CD4-positive, alpha-beta T cell (primary cell): Measurements from ENCODE around the gene SBNO2. TPM values are rescaled to one million over a fixed set of nuclear protein-coding genes. Genes with fewer than 3 reads are reported as not detected.
A peak's percentile ranks its signal among the peaks of the same experiment; 100 is the strongest.

Experiments used
- ATAC-seq: fragments of 200-7000 bp; cut with Tn5 transposase; one replicate; pipeline ENCODE4 v1.10.0; 2022; ENCODE audit warnings: mild to moderate bottlenecking; ENCODE audit not compliant: poor library complexity
- CTCF ChIA-PET: fragments of 350-600 bp; sonication (Branson Sonifier 250); formaldehyde crosslinking; loops from one replicate; lab custom pipeline; 2021; ENCODE audit warnings: antibody characterized with exemption, inconsistent platforms; lab: Charles Lee
- POLR2A ChIA-PET: fragments of 350-600 bp; sonication (Branson Sonifier 250); formaldehyde crosslinking; loops from one replicate; lab custom pipeline; 2021; ENCODE audit warnings: antibody characterized with exemption, inconsistent platforms; lab: Charles Lee
- DNase-seq, 14 experiments: peaks; one replicate each; pipeline ENCODE4 v3.0.0-alpha.2; 2013 to 2020; ENCODE audit warnings: mixed read lengths in 2 of 14
- H3K27ac ChIP-seq, 2 donors: one replicate each; pipeline versions ENCODE4 v1.5.1 to v1.7.0; 2013; ENCODE audit warnings: low read length in 2 of 2, low read depth in 1 of 2, mild to moderate bottlenecking in 1 of 2
- H3K27me3 ChIP-seq, 2 experiments: 1 replicate in 1 of 2; 2 replicates in 1 of 2; pipeline versions ENCODE4 v1.6.1 to v1.7.0; 2013; ENCODE audit warnings: low read length in 2 of 2, control low read depth in 1 of 2, mild to moderate bottlenecking in 1 of 2, moderate library complexity in 1 of 2; ENCODE audit not compliant: insufficient read depth in 2 of 2, control insufficient read depth in 1 of 2
- H3K36me3 ChIP-seq: one replicate; pipeline ENCODE4 v1.6.1; 2013; ENCODE audit warnings: low read length, control low read depth; ENCODE audit not compliant: insufficient read depth
- H3K4me1 ChIP-seq: one replicate; pipeline ENCODE4 v1.6.1; 2013; ENCODE audit warnings: low read length, control low read depth; ENCODE audit not compliant: insufficient read depth
- H3K4me3 ChIP-seq: one replicate; pipeline ENCODE4 v1.5.1; 2013; ENCODE audit warnings: mild to moderate bottlenecking, low read length, moderate library complexity
- H3K9me3 ChIP-seq, 2 experiments: 1 replicate in 1 of 2; 2 replicates in 1 of 2; pipeline versions ENCODE4 v1.6.1 to v1.7.0; 2013; ENCODE audit warnings: low read length in 2 of 2, mild to moderate bottlenecking in 2 of 2, control low read depth in 1 of 2, moderate library complexity in 1 of 2; ENCODE audit not compliant: control insufficient read depth in 1 of 2, insufficient read depth in 1 of 2
- H3K27ac Mint-ChIP-seq: one replicate; pipeline ENCODE4 v1.8.0; 2020; ENCODE audit warnings: mixed read lengths
- H3K27me3 Mint-ChIP-seq: one replicate; pipeline ENCODE4 v1.8.0; 2021; ENCODE audit warnings: mixed read lengths
- H3K36me3 Mint-ChIP-seq: one replicate; pipeline ENCODE4 v1.8.0; 2021; ENCODE audit warnings: low read depth, mixed read lengths
- H3K4me1 Mint-ChIP-seq: one replicate; pipeline ENCODE4 v1.8.0; 2021; ENCODE audit warnings: low read depth, mixed read lengths
- H3K4me3 Mint-ChIP-seq: one replicate; pipeline ENCODE4 v1.8.0; 2020; ENCODE audit warnings: mild to moderate bottlenecking, mixed read lengths
- H3K9me3 Mint-ChIP-seq: one replicate; pipeline ENCODE4 v1.8.0; 2020; ENCODE audit warnings: mixed read lengths
- CTCF ChIP-seq: fragments of 200-600 bp; IDR thresholded peaks from one replicate; pipeline ENCODE4 v1.8.0; 2022; ENCODE audit warnings: antibody characterized with exemption, mild to moderate bottlenecking
- intact Hi-C, 2 experiments: fragments of 100-400 bp; cut with DNase I in 1 of 2; cut with micrococcal nuclease in 1 of 2; formaldehyde crosslinking; loops; one replicate each; pipeline versions ENCODE4 v1.15.1 to v1.9.0; 2023 to 2025; cut with DNase I, micrococcal nuclease
- total RNA-seq, 174 experiments: library from RNA in 2 of 174; stranded (reverse) in 2 of 174; gene quantifications; one replicate each; pipeline ENCODE4 v1.2.3 and lab custom pipeline; 2021 to 2026

SBNO2 gene
- total RNA-seq, 2 experiments from 2014 or later: 126 to 137 TPM

GRCh38 chr19:1101337-1101698 is 72.8 kb downstream of the SBNO2 start:
- Mint-ChIP-seq H3K36me3 (peaks cover 5% of the 10 kb centered on the region), H3K27ac (peak overlapping the region; percentile 95), H3K9me3 (no peaks in the 10 kb centered on the region), H3K4me1 (peaks cover 43% of the 10 kb centered on the region), H3K4me3 (peak overlapping the region; percentile 62), H3K27me3 (no peaks in the 10 kb centered on the region)
- CTCF ChIA-PET: interaction anchor here (1.0 to 2.4 kb wide), 4 partner anchors 12 to 143 kb away, joined by 3 to 8 read pairs (median 6); no protein-coding TSS in a partner anchor
- no peaks in the 10 kb centered on the region for H3K27me3 ChIP-seq
- H3K4me1 ChIP-seq: peaks cover 70% of the 10 kb centered on the region
- ATAC-seq (no peak), DNase-seq (peak in 3 of 14 experiments; percentile 6 to 57 (median 56))
- intact Hi-C loops: loop anchor here (5.0 to 10.0 kb wide), 2 partner anchors 34 to 307 kb away; partner anchors contain the start of genes ARHGAP45 (in 2 of the 2) and PTBP1 (in 1 of the 2)
- POLR2A ChIA-PET: interaction anchor here (1.2 to 7.4 kb wide), 6 partner anchors 15 to 168 kb away, joined by 3 to 74 read pairs (median 7); partner anchors contain the start of genes ARHGAP45 and CIRBP
- H3K36me3 ChIP-seq: peaks cover 7% of the 10 kb centered on the region
- no peaks in the 10 kb centered on the region for H3K9me3 ChIP-seq
- H3K27ac ChIP-seq: peak overlapping the region; percentile 51 to 73
- peak overlapping the region; percentile 30 for H3K4me3 ChIP-seq
- TF ChIP-seq CTCF: no peak

GRCh38 chr19:1098177-1099051 is 75.7 kb downstream of the SBNO2 start:
- H3K4me1 ChIP-seq: peaks cover 78% of the 10 kb centered on the region
- Mint-ChIP-seq H3K27ac (peak overlapping the region; percentile 56), H3K36me3 (peaks cover 16% of the 10 kb centered on the region), H3K4me1 (peaks cover 58% of the 10 kb centered on the region), H3K27me3 (no peaks in the 10 kb centered on the region), H3K4me3 (peak overlapping the region; percentile 23), H3K9me3 (no peaks in the 10 kb centered on the region)
- CTCF ChIA-PET: interaction anchor here (2.5 kb wide), 1 partner anchor 15 kb away, joined by 5 read pairs; no protein-coding TSS in a partner anchor
- POLR2A ChIA-PET: interaction anchor here (1.0 to 1.1 kb wide), 4 partner anchors 10 to 171 kb away, joined by 3 to 6 read pairs (median 4); partner anchors contain the start of gene CIRBP
- H3K36me3 ChIP-seq: peaks cover 2% of the 10 kb centered on the region
- no peak overlapping the region for H3K27ac ChIP-seq
- no peaks in the 10 kb centered on the region for H3K9me3 ChIP-seq
- intact Hi-C loops: loop anchor here in 1 of 2 experiments (5.0 kb wide), 1 partner anchor 76 kb away; the partner anchor contains the start of genes RNU6-2 and TMEM259
- ATAC-seq (no peak), DNase-seq (no peak)
- H3K27me3 ChIP-seq: no peaks in the 10 kb centered on the region
- no peak overlapping the region for H3K4me3 ChIP-seq
- no peak for TF ChIP-seq CTCF

DNA sequence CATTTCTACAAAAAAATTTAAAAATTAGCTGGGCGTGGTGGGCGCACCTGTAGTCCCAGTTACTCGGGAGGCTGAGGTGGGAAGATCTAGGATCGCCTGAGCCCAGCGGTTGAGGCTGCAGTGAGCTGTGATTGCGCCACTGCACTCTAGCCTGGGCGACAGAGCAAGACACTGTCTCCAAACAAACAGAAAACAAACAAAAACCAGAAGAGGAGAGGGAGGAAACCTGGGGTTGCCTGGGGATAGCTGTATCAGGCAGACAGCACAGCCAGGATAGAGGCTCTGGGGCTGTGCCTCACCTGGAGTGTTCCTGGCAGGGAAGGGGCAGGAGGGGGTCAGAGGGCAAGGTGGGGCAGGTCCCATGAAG is 76.3 kb downstream of the SBNO2 start:
- Mint-ChIP-seq H3K4me1 (peaks cover 56% of the 10 kb centered on the region), H3K36me3 (peaks cover 22% of the 10 kb centered on the region), H3K4me3 (peak overlapping the region; percentile 20), H3K27me3 (no peaks in the 10 kb centered on the region), H3K9me3 (no peaks in the 10 kb centered on the region), H3K27ac (peak overlapping the region; percentile 56)
- intact Hi-C loops: loop anchor here in 1 of 2 experiments (5.0 kb wide), 1 partner anchor 75 kb away; the partner anchor contains the start of genes RNU6-2 and TMEM259
- Histone ChIP-seq H3K4me1 (peaks cover 76% of the 10 kb centered on the region), H3K4me3 (no peak overlapping the region), H3K27me3 (no peaks in the 10 kb centered on the region), H3K9me3 (no peaks in the 10 kb centered on the region), H3K36me3 (peaks cover 8% of the 10 kb centered on the region), H3K27ac (no peak overlapping the region)
- POLR2A ChIA-PET: interaction anchor here (1.0 to 1.1 kb wide), 4 partner anchors 9 to 171 kb away, joined by 3 to 6 read pairs (median 4); partner anchors contain the start of gene CIRBP
- CTCF ChIA-PET: interaction anchor here (2.5 kb wide), 1 partner anchor 16 kb away, joined by 5 read pairs; no protein-coding TSS in a partner anchor
- DNase-seq: no peak
- no peak for ATAC-seq
- no peak for TF ChIP-seq CTCF
